Testis (tissue), 2 donors: ENCODE results near the gene TSR1.

ENCODE experiments used
- POLR2A ChIP-seq: fragments of 450-650 bp; IDR thresholded peaks from one replicate; pipeline ENCODE4 v1.6.1; 2017; ENCODE audit warnings: antibody characterized with exemption, mild to moderate bottlenecking, moderate library complexity
- TF ChIP-seq, protein P1 (sequence below), 3 experiments: fragments of 450-650 bp in 2 of 3; fragments of 200-600 bp in 1 of 3; sonication (generic) in 1 of 3; IDR thresholded peaks; one replicate each; pipeline ENCODE4 v1.5.1; 2016 to 2019; ENCODE audit warnings: antibody characterized with exemption in 3 of 3, mild to moderate bottlenecking in 2 of 3, moderate library complexity in 1 of 3

DNA sequence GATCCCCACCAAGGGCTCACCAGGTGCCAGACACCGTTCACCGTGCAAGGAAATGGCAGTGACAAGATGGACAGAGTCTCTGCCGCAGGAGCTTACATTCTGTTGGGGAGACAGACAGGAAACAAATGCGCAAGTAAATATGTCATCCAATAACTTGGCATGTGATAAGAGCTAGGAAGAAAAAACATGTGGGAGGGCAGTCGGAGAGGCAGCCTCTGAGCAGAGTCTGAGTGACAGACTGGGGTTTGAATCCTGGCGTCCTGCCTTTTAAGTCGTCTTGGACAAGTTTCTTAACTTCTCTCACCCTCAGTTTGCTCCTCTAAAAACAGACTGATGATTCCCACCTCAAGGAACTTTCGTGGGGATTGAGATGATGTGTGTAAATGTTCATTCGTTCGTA lies 8.3 kb upstream of the TSR1 start:
- TF ChIP-seq, protein P1, sequence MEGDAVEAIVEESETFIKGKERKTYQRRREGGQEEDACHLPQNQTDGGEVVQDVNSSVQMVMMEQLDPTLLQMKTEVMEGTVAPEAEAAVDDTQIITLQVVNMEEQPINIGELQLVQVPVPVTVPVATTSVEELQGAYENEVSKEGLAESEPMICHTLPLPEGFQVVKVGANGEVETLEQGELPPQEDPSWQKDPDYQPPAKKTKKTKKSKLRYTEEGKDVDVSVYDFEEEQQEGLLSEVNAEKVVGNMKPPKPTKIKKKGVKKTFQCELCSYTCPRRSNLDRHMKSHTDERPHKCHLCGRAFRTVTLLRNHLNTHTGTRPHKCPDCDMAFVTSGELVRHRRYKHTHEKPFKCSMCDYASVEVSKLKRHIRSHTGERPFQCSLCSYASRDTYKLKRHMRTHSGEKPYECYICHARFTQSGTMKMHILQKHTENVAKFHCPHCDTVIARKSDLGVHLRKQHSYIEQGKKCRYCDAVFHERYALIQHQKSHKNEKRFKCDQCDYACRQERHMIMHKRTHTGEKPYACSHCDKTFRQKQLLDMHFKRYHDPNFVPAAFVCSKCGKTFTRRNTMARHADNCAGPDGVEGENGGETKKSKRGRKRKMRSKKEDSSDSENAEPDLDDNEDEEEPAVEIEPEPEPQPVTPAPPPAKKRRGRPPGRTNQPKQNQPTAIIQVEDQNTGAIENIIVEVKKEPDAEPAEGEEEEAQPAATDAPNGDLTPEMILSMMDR (IDR thresholded peaks at IDR 0.05): no peak
- no peak for TF ChIP-seq POLR2A
